Kidney (tissue), 22 donors: ENCODE results near the gene TMEM236. TPM values are rescaled to one million over a fixed set of nuclear protein-coding genes. Genes with fewer than 3 reads are reported as not detected.

Experiments
- DNase-seq, 5 donors: peaks; one replicate each; pipeline ENCODE4 v3.0.0-alpha.2; 2013 to 2020
- FAIRE-seq: peaks from 2 replicates; lab custom pipeline; 2012; peaks lifted over from hg19 to GRCh38; lab: Jason Lieb, UNC
- H3K27ac ChIP-seq, 2 donors: one replicate each; pipeline ENCODE4 v1.7.0; 2013; ENCODE audit warnings: low read depth in 2 of 2, low read length in 2 of 2, inconsistent platforms in 1 of 2
- H3K27me3 ChIP-seq: one replicate; pipeline ENCODE4 v1.7.1; 2013; ENCODE audit warnings: low read length, inconsistent platforms; ENCODE audit not compliant: control insufficient read depth, insufficient read depth
- H3K36me3 ChIP-seq, 3 donors: one replicate each; pipeline versions ENCODE4 v1.7.0 to v1.7.1; 2013; ENCODE audit warnings: low read length in 3 of 3, control low read depth in 1 of 3, inconsistent platforms in 1 of 3; ENCODE audit not compliant: insufficient read depth in 3 of 3, control insufficient read depth in 2 of 3
- H3K4me1 ChIP-seq, 3 donors: one replicate each; pipeline versions ENCODE4 v1.7.0 to v1.7.1; 2013; ENCODE audit warnings: low read length in 3 of 3, inconsistent platforms in 1 of 3, low read depth in 1 of 3; ENCODE audit not compliant: control insufficient read depth in 2 of 3, insufficient read depth in 2 of 3
- H3K4me3 ChIP-seq, 3 donors: one replicate each; pipeline versions ENCODE4 v1.7.0 to v1.8.1; 2013; ENCODE audit warnings: low read length in 3 of 3, control low read depth in 1 of 3, inconsistent platforms in 1 of 3
- H3K9ac ChIP-seq, 3 donors: one replicate each; pipeline versions ENCODE4 v1.7.0 to v1.7.1; 2013; ENCODE audit warnings: low read length in 3 of 3, control low read depth in 1 of 3, inconsistent platforms in 1 of 3
- H3K9me3 ChIP-seq, 3 donors: one replicate each; pipeline versions ENCODE4 v1.7.0 to v1.7.1; 2013; ENCODE audit warnings: low read length in 3 of 3, control low read depth in 1 of 3, inconsistent platforms in 1 of 3; ENCODE audit not compliant: control insufficient read depth in 2 of 3, insufficient read depth in 1 of 3
- CTCF ChIP-seq: IDR thresholded peaks from 3 replicates; pipeline ENCODE4 v1.5.1; 2012; ENCODE audit warnings: mild to moderate bottlenecking, moderate library complexity, borderline replicate concordance; ENCODE audit not compliant: insufficient read depth; ENCODE audit errors: extremely low read depth
- intact Hi-C: fragments of 100-400 bp; cut with DNase I; formaldehyde crosslinking; loops from one replicate; pipeline ENCODE4 v1.11.1; 2022
- long read RNA-seq, 10 donors: library from polyadenylated mRNA in 1 of 10; unstranded in 1 of 10; transcript quantifications; one replicate each; pipeline ENCODE4 v2.0.0 and lab custom pipeline, GENCODE V29; 2021 to 2026
- polyA plus RNA-seq: library from polyadenylated mRNA; stranded (reverse); fragments of 350-450 nt; fragmentation: Illumina TruSeq; extraction: RNeasy Lipid Tissue Mini Kit (QIAGEN cat#74804); gene quantifications from one replicate; pipeline ENCODE4 v1.2.3, GENCODE V29; 2014; ENCODE audit warnings: low read depth, low replicate concordance; ENCODE audit not compliant: insufficient read depth
- total RNA-seq: library from RNA; stranded (reverse); fragmentation: NEBNext Ultra II Directional; extraction: Animal tissue kit (Norgen Biotek cat#: 25700); gene quantifications from one replicate; pipeline ENCODE4 v1.2.1, GENCODE V29; 2021
- donor health status: control.
- donor health status: control.
- donor health status: control.
- donor health status: control.
- donor health status: control.
- donor health status: DM: yes; HTN: yes; CAD: no.
- donor health status: Normal renal cell carcinoma (clear cell type).

The TMEM236 gene
- total RNA-seq (1.9 TPM), polyA plus RNA-seq (0.09 TPM)
- long read RNA-seq, donor 1, result 0 reads
- long read RNA-seq, donor 2, result 0 reads
- long read RNA-seq, donor 3, result 0 reads
- long read RNA-seq, donor 4, result 0 reads
- long read RNA-seq, donor 5, result 0 reads
- long read RNA-seq, donor 6, result 0 reads
- long read RNA-seq, donor 7, result 0 reads
- long read RNA-seq, donor 8, result 0 reads
- long read RNA-seq, donor 9, result 0 reads
- long read RNA-seq, donor 10, result 0 reads

- no peak for TF ChIP-seq CTCF
- DNase-seq (no peak), FAIRE-seq (no peak)
Measured at GRCh38 chr10:17751781-17752445, at the start of gene TMEM236. TMEM236 (plus strand) TSS chr10:17752201; CDS start chr10:17752296, 95 bp downstream.

GRCh38 chr10:17703706-17704105, 48.3 kb upstream of the TMEM236 start:
- FAIRE-seq (no peak), DNase-seq (no peak)
- Histone ChIP-seq H3K36me3 (peaks cover 0 to 4% (median 2%) of the 10 kb centered on the region in 3 donors), H3K27ac (no peak overlapping the region), H3K9ac (no peak overlapping the region), H3K4me1 (no peaks in the 10 kb centered on the region), H3K27me3 (no peaks in the 10 kb centered on the region), H3K9me3 (no peaks in the 10 kb centered on the region), H3K4me3 (no peak overlapping the region)
- intact Hi-C loops, result no loop called here
- no peak for TF ChIP-seq CTCF

More at GRCh38 chr10:17751781-17752445, at the start of gene TMEM236:
- no peak within 1 kb of the TSS for H3K27ac ChIP-seq
- no peaks in the 10 kb centered on the region for H3K4me1 ChIP-seq
- intact Hi-C loops, result no loop called here
- no peaks in the 10 kb centered on the region for H3K36me3 ChIP-seq
- H3K9me3 ChIP-seq, result no peaks in the 10 kb centered on the region
- no peak within 1 kb of the TSS for H3K9ac ChIP-seq
- H3K27me3 ChIP-seq, result no peaks in the 10 kb centered on the region
- H3K4me3 ChIP-seq, result no peak within 1 kb of the TSS

- DNase-seq, result peak in 1 of 5 donors; percentile 39
- no peaks in the 10 kb centered on the region for H3K4me1 ChIP-seq
- no peak overlapping the region for H3K4me3 ChIP-seq
Measured at GRCh38 chr10:17708821-17709220, 43.2 kb upstream of the TMEM236 start.

More at GRCh38 chr10:17708821-17709220, 43.2 kb upstream of the TMEM236 start:
- no peak for FAIRE-seq
- H3K9me3 ChIP-seq, result no peaks in the 10 kb centered on the region
- no peak overlapping the region for H3K9ac ChIP-seq
- H3K36me3 ChIP-seq, result peaks cover 0 to 17% (median 15%) of the 10 kb centered on the region in 3 donors
- no peak overlapping the region for H3K27ac ChIP-seq
- no peak for TF ChIP-seq CTCF
- H3K27me3 ChIP-seq, result no peaks in the 10 kb centered on the region
- intact Hi-C loops, result no loop called here
